NCI-H2107 (cell line): Measurements from ENCODE around the gene EIF2S2.

Experiments used
- DNase-seq: peaks from one replicate; lab custom pipeline; 2025; lab: John Stamatoyannopoulos, UW

Gene EIF2S2

GRCh38 chr20:34120213-34120612, 8.2 kb upstream of the EIF2S2 start:
- DNase-seq: no peak

- DNase-seq: no peak
Measured at GRCh38 chr20:34115232-34115631, 3.2 kb upstream of the EIF2S2 start.

- no peak for DNase-seq
Measured at GRCh38 chr20:34114809-34115208, 2.8 kb upstream of the EIF2S2 start.

GRCh38 chr20:34112600-34113101, 608 bp upstream of the EIF2S2 start:
- no peak for DNase-seq

- no peak for DNase-seq
Measured at GRCh38 chr20:34110745-34111641, 1.1 kb downstream of the EIF2S2 start.

GRCh38 chr20:34110025-34110744, 1.9 kb downstream of the EIF2S2 start:
- no peak for DNase-seq

GRCh38 chr20:34109442-34109841, 2.6 kb downstream of the EIF2S2 start:
- DNase-seq: no peak

- DNase-seq: no peak
Measured at GRCh38 chr20:34108616-34109174, 3.3 kb downstream of the EIF2S2 start.

- no peak for DNase-seq
Measured at GRCh38 chr20:34105978-34106675, 5.9 kb downstream of the EIF2S2 start.

GRCh38 chr20:34104059-34104458, 8.0 kb downstream of the EIF2S2 start:
- no peak for DNase-seq

GRCh38 chr20:34102342-34102741, 9.7 kb downstream of the EIF2S2 start:
- no peak for DNase-seq

GRCh38 chr20:34100576-34100975, 11.5 kb downstream of the EIF2S2 start:
- DNase-seq: no peak

GRCh38 chr20:34099675-34100074, 12.4 kb downstream of the EIF2S2 start:
- DNase-seq: no peak

GRCh38 chr20:34098570-34098969, 13.5 kb downstream of the EIF2S2 start:
- DNase-seq: no peak

GRCh38 chr20:34096699-34097444, 15.2 kb downstream of the EIF2S2 start:
- no peak for DNase-seq

- no peak for DNase-seq
Measured at GRCh38 chr20:34095825-34096224, 16.2 kb downstream of the EIF2S2 start.

- no peak for DNase-seq
Measured at GRCh38 chr20:34093895-34094294, 18.1 kb downstream of the EIF2S2 start.

- DNase-seq: no peak
Measured at GRCh38 chr20:34091637-34092200, 20.3 kb downstream of the EIF2S2 start.

- no peak for DNase-seq
Measured at GRCh38 chr20:34090645-34091044, 21.4 kb downstream of the EIF2S2 start.

- no peak for DNase-seq
Measured at GRCh38 chr20:34089655-34090345, 22.2 kb downstream of the EIF2S2 start.

- DNase-seq: no peak
Measured at GRCh38 chr20:34089175-34089479, 22.9 kb downstream of the EIF2S2 start.
